GM19463 (cell line): ENCODE data around the gene ASB13.
A peak's percentile ranks its signal among the peaks of the same experiment; 100 is the strongest.
"Not testable (repeated sequence)": the region's sequence is repeated elsewhere in the genome, so short reads cannot be mapped to it uniquely, and the experiment has no call there.

Experiments
- ATAC-seq: cut with Tn5 transposase; IDR thresholded peaks from one replicate; pipeline ENCODE4 v1.9.1; 2021; ENCODE audit warnings: mild to moderate bottlenecking, moderate library complexity; ENCODE audit not compliant: unreplicated experiment

The ASB13 gene

DNA sequence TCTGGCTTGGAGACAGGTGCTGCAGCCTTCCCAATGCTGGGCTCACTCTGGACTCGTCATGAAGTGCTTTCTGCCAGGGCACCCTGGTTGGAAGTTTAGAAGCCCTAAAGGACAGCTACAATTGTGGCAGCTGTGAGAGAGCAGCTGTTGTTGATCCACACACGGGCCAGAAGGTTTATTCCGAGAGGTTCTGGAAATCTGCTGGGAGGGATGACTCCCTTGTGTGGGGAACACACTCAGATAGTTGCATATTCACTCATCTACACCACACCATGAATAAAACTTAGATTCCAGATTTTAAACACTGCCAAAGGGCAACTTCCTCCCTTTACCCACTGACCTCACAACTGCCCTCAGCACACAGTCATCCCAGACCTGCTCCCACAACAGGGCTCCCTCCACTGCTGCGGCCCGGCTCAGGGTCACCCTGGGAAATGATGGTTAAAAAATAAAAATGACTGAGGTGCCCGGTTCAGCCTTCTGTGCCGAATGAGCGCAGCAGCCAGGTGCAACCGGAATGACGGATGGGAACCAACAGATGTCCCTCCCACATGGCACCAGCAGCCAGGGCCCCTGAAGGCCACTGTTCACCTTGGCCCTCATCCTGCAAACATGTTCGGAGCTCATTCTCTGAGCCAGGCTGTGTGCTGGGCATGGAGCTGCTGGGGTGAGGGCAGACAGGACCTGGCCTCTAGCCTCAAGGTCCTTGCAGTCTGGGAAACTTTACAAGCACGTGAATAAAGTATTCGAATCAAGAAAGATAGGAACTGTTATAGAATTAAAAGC is 40.2 kb downstream of the ASB13 start:
- no peak for ATAC-seq

GRCh38 chr10:5624701-5625100 is 41.7 kb downstream of the ASB13 start:
- no peak for ATAC-seq

- ATAC-seq, result peak; percentile 97
Measured at GRCh38 chr10:5623081-5623748, 43.2 kb downstream of the ASB13 start.

GRCh38 chr10:5622186-5622960 is 44.0 kb downstream of the ASB13 start:
- ATAC-seq, result no peak

GRCh38 chr10:5621371-5621770 is 45.0 kb downstream of the ASB13 start:
- not testable (repeated sequence) for ATAC-seq

- ATAC-seq, result no peak
Measured at GRCh38 chr10:5620966-5621365, 45.4 kb downstream of the ASB13 start.

DNA sequence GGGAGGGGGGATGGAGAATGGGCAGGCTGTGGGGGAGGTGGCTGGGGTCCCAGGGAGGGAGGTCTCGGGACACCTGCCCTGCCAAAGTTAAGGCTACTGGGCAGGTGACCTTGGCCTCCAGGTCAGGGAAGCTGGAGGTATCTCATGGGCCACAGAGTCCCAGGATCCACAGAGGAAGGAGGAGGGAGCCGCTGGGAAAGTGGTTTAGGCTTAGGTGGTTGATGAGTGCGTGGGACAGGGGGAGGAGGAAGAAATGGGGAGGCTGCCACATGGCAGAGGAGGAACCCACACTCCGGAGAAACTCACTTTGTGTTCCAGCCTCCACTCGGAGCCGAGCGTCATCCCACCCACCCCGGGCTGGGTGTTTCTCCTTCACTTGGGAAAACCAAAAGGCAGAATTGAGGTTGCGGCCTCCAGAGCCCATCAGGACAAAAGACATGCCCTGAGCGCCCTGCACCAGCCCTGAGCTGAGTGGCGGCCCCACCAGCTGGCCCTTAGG is 46.1 kb downstream of the ASB13 start:
- ATAC-seq, result no peak

GRCh38 chr10:5619362-5620211 is 46.8 kb downstream of the ASB13 start:
- ATAC-seq, result no peak

DNA sequence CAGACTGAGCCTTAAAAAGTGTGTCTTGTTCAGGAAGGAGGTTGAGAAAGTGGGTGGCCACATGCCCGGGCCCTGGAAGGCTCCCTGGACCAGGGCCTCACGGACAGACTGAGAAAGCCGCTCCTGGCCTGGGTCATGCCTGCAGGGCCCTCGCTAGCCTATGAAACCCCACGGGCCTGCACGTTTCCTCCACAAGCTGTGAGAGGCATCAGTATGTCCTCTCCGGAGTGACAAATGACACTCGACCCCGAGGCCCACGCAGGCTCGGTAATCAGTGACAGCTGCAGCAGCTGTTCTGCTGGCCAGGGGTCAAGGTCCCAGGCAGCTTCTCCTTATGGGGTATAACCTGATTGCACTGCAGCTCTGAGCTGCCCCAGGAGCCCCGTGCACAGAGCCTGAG is 47.6 kb downstream of the ASB13 start:
- no peak for ATAC-seq

GRCh38 chr10:5618042-5618441 is 48.4 kb downstream of the ASB13 start:
- no peak for ATAC-seq

DNA sequence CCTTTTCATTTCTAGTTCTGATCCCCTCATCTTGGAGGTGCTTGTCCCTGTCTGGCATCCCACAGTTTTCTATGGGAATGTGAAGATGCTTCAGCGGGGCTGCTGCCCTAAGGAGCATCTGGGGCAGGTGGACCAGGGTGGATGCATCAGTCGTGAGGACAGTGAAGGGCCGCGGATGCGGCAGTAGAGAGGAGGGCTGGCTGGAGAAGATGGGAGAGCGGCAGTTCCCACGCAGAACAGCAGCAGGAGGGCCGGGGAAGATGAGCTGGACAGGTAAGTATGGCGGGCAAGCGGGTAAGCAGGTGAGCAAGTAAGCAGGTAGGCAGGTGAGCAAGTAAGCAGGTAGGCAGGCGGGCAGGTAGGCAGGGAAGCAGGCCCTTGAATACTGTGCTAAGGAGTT is 48.9 kb downstream of the ASB13 start:
- ATAC-seq, result no peak

- ATAC-seq, result no peak
Measured at GRCh38 chr10:5616836-5617235, 49.6 kb downstream of the ASB13 start.

DNA sequence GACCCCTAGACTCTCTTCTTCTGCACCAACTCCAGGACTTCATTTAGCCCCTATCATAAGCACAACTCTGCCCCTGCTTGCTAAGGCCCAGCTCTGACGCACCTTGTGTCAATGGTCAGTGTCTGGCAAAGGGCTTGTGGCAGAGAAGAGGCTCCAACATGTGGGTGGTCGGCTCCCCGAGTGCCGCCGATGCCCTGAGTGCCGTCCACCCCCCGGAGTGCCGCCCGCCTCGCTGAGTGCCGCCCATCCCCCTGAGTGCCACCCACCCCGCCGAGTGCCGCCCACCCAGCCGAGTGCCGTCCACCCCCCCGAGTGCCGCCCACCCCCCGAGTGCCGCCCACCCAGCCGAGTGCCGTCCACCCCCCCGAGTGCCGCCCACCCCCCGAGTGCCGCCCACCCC is 50.3 kb downstream of the ASB13 start:
- ATAC-seq, result no peak

GRCh38 chr10:5615316-5615715 is 51.1 kb downstream of the ASB13 start:
- ATAC-seq, result no peak

DNA sequence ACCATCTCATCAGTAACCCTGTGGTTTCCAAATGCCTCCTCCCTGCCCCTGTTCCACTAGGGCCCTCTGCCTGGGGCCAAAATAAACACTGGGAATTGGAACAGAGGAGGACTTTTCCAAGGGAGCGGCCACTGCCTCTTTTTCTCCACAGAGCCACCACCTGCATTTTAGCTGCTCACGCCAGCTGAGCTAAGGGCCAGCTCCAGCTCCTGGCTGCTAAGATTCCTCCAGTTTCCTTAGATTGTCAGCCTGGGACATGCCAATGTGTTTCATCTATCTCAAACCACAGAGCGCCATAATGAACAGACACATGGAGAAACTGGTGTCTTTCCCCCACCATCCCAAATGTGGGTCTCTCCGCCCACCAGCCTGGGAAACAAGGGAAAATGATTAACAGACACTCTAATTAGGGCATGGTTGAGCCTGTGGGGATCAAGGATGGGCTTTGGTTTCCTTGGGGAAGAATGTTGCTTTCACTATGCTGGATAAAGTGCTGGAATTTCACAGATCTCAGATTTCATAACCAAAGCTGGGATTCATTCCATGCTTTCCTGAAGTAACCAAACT is 52.2 kb downstream of the ASB13 start:
- ATAC-seq, result no peak

GRCh38 chr10:5613481-5614154 is 52.8 kb downstream of the ASB13 start:
- ATAC-seq, result no peak

GRCh38 chr10:5611899-5612680 is 54.3 kb downstream of the ASB13 start:
- ATAC-seq, result no peak

DNA sequence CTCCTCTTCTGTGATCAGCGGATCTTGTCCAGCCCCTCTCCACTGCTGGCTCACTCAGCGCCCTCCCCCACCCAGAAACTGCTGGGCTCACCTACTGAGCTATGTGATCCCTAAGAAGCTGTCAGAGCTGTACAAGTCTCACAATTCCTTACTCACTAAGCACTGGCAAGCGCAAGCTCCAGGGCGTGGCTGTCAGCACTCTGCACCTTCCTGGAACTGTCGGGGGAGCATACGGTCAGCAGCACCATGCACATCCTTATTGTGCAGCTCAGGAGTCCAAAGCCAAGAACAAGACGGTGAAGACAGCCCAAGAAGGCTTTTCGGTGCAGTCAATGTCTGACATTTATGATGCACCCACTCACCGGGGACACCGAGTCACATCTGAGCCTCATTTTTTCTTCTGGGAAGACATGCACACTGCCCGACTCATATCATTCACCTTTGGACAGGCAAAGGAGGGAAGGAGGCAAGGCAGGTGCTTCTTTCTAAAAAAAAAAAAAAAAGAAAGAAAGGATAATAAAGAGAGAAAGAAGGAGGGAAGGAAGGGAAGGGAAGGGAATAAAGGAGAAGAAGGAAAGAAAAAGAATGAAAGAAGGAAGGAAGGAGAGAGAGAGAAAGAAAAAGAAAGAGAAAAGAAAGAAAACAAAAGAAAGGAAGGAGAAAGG is 56.3 kb downstream of the ASB13 start:
- no peak for ATAC-seq
